ENCODE measurements around the gene ALPK3. TPM values are rescaled to one million over a fixed set of nuclear protein-coding genes. Genes with fewer than 3 reads are reported as not detected.

Gene ALPK3
- total and polyA plus RNA-seq, 5 donors from 2014 or later: 0.22 TPM; not detected in 4

DNA sequence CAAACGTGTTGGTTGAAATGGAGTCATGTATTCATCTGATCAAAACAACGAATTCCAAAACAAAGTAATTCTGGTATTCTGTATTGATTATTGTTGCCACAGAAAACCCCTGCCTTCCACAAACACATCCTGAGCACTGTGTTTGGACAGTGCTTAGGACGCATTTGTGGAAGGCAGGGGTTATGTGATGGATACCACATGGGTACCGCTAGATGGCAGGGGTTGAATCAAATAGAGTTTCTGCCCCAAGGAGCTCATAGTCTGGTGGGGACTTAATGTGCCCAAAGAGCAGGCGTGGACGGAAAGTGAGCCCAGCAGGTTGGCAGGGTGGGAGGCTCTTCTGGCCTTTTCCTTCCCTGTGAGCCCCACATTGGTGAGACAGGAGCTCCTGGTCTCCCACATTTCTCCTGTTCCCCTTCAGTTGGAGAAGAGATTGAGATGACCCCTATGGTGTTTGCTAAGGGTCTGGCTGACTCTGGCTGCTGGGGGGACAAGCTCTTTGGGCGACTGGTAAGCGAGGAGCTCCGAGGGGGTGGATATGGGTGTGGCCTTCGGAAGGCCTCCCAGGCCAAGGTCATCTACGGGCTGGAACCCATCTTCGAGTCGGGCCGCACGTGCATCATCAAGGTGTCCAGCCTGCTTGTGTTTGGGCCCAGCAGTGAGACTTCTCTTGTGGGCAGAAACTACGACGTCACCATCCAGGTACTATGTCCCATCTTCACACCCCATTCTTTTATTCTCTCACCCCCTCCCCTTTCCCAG lies 45.2 kb downstream of the ALPK3 start:
- H3K9me3 Mint-ChIP-seq: no peaks in the 10 kb centered on the region
- no peak for ATAC-seq (ENCODE audit: low read depth in 2 of 2)

DNA sequence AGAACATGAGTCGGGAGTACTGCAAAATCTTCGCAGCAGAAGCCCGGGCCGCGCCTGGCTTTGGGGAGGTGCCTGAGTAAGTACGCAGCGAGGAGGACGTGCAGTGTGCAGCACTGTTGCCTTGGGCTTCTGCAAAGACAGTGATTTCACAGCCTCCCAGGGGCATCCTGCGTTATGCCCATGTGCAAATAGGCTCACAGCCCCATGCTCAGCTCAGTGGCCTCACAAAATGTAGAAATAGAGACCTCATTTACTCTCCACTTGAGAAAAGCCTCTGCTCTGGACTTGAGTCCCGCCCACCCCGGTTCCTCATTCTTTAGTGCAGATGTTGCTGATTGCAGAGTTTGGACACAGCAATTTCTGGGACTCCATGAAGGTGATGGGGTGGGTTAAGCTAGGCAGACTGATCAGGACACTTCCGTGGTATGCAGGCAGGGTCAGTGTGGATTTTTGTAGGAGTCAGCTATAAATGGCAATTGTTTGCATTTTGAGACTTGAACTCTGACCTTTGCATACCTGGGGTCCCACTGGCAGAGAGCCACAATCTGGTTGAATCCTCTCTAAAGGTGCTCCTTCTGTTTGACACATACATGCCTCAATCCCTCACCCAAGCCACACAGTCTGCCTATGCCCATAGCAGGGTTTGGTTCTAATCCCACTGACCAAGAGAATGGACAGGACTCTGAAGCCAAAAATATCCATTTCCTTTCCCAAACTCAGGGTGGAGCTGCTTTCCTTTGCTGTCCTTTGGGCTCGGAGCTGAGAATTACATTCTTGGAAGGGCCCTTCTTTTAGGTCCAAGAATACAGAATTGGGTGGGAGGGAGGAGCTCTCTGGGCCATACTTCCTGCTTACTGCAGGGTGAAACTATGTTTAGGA lies 46.6 kb downstream of the ALPK3 start:
- no peaks in the 10 kb centered on the region for H3K36me3 Mint-ChIP-seq
- ATAC-seq (ENCODE audit: low read depth in 2 of 2): no peak

More for the DNA sequence above, 45.2 kb downstream of the ALPK3 start:
- H3K9me3 ChIP-seq (ENCODE audit: control insufficient read depth in 2 of 2, low read length in 2 of 2): no peaks in the 10 kb centered on the region
- H3K4me3 ChIP-seq (ENCODE audit: low read depth, low read length): no peak overlapping the region
- no peaks in the 10 kb centered on the region for H3K36me3 ChIP-seq (ENCODE audit: control insufficient read depth, insufficient read depth, low read length)
- H3K27ac Mint-ChIP-seq: no peak overlapping the region
- H3K27me3 ChIP-seq (ENCODE audit: control insufficient read depth, insufficient read depth, low read length): no peaks in the 10 kb centered on the region
- H3K4me3 Mint-ChIP-seq: peak overlapping the region in 1 of 4 donors; percentile 91
- DNase-seq: no peak
- no peaks in the 10 kb centered on the region for H3K4me1 Mint-ChIP-seq
- no peaks in the 10 kb centered on the region for H3K27me3 Mint-ChIP-seq
- H3K36me3 Mint-ChIP-seq: no peaks in the 10 kb centered on the region
- no peaks in the 10 kb centered on the region for H3K4me1 ChIP-seq (ENCODE audit: control insufficient read depth, insufficient read depth, low read length, poor library complexity, severe bottlenecking)
- no peak overlapping the region for H3K27ac ChIP-seq (ENCODE audit: insufficient read depth, low read length, poor library complexity, severe bottlenecking)

GRCh38 chr15:84864444-84864795 lies 47.3 kb downstream of the ALPK3 start:
- Histone ChIP-seq H3K9me3 (ENCODE audit: control insufficient read depth in 2 of 2, low read length in 2 of 2) (no peaks in the 10 kb centered on the region), H3K27me3 (ENCODE audit: control insufficient read depth, insufficient read depth, low read length) (no peaks in the 10 kb centered on the region), H3K36me3 (ENCODE audit: control insufficient read depth, insufficient read depth, low read length) (no peaks in the 10 kb centered on the region), H3K27ac (ENCODE audit: insufficient read depth, low read length, poor library complexity, severe bottlenecking) (no peak overlapping the region), H3K4me3 (ENCODE audit: low read depth, low read length) (no peak overlapping the region), H3K4me1 (ENCODE audit: control insufficient read depth, insufficient read depth, low read length, poor library complexity, severe bottlenecking) (no peaks in the 10 kb centered on the region)
- H3K27ac Mint-ChIP-seq: no peak overlapping the region
- ATAC-seq (ENCODE audit: low read depth in 2 of 2) (no peak), DNase-seq (no peak)
- no peak overlapping the region for H3K4me3 Mint-ChIP-seq
- no peaks in the 10 kb centered on the region for H3K9me3 Mint-ChIP-seq
- no peaks in the 10 kb centered on the region for H3K4me1 Mint-ChIP-seq
- H3K27me3 Mint-ChIP-seq: no peaks in the 10 kb centered on the region
- H3K36me3 Mint-ChIP-seq: no peaks in the 10 kb centered on the region

More for the DNA sequence above, 46.6 kb downstream of the ALPK3 start:
- Mint-ChIP-seq H3K4me1 (no peaks in the 10 kb centered on the region), H3K27me3 (no peaks in the 10 kb centered on the region), H3K4me3 (no peak overlapping the region), H3K27ac (no peak overlapping the region), H3K9me3 (no peaks in the 10 kb centered on the region)
- Histone ChIP-seq H3K4me3 (ENCODE audit: low read depth, low read length) (no peak overlapping the region), H3K9me3 (ENCODE audit: control insufficient read depth in 2 of 2, low read length in 2 of 2) (no peaks in the 10 kb centered on the region), H3K27me3 (ENCODE audit: control insufficient read depth, insufficient read depth, low read length) (no peaks in the 10 kb centered on the region), H3K4me1 (ENCODE audit: control insufficient read depth, insufficient read depth, low read length, poor library complexity, severe bottlenecking) (no peaks in the 10 kb centered on the region), H3K36me3 (ENCODE audit: control insufficient read depth, insufficient read depth, low read length) (no peaks in the 10 kb centered on the region), H3K27ac (ENCODE audit: insufficient read depth, low read length, poor library complexity, severe bottlenecking) (no peak overlapping the region)
- DNase-seq: no peak

- no peaks in the 10 kb centered on the region for H3K36me3 ChIP-seq (ENCODE audit: control insufficient read depth, insufficient read depth, low read length)
- DNase-seq (no peak), ATAC-seq (ENCODE audit: low read depth in 2 of 2) (no peak)
- H3K4me3 Mint-ChIP-seq: no peak overlapping the region
- H3K9me3 Mint-ChIP-seq: no peaks in the 10 kb centered on the region
- H3K27ac ChIP-seq (ENCODE audit: insufficient read depth, low read length, poor library complexity, severe bottlenecking): no peak overlapping the region
- no peak overlapping the region for H3K4me3 ChIP-seq (ENCODE audit: low read depth, low read length)
- H3K27me3 ChIP-seq (ENCODE audit: control insufficient read depth, insufficient read depth, low read length): no peaks in the 10 kb centered on the region
- H3K27ac Mint-ChIP-seq: peak overlapping the region in 1 of 3 donors; percentile 83
- no peaks in the 10 kb centered on the region for H3K36me3 Mint-ChIP-seq
- no peaks in the 10 kb centered on the region for H3K4me1 Mint-ChIP-seq
- no peaks in the 10 kb centered on the region for H3K9me3 ChIP-seq (ENCODE audit: control insufficient read depth in 2 of 2, low read length in 2 of 2)
- no peaks in the 10 kb centered on the region for H3K4me1 ChIP-seq (ENCODE audit: control insufficient read depth, insufficient read depth, low read length, poor library complexity, severe bottlenecking)
- peaks cover 3% of the 10 kb centered on the region for H3K27me3 Mint-ChIP-seq
These were observed 48.0 kb downstream of the ALPK3 start for GRCh38 chr15:84865074-84865569.

DNA sequence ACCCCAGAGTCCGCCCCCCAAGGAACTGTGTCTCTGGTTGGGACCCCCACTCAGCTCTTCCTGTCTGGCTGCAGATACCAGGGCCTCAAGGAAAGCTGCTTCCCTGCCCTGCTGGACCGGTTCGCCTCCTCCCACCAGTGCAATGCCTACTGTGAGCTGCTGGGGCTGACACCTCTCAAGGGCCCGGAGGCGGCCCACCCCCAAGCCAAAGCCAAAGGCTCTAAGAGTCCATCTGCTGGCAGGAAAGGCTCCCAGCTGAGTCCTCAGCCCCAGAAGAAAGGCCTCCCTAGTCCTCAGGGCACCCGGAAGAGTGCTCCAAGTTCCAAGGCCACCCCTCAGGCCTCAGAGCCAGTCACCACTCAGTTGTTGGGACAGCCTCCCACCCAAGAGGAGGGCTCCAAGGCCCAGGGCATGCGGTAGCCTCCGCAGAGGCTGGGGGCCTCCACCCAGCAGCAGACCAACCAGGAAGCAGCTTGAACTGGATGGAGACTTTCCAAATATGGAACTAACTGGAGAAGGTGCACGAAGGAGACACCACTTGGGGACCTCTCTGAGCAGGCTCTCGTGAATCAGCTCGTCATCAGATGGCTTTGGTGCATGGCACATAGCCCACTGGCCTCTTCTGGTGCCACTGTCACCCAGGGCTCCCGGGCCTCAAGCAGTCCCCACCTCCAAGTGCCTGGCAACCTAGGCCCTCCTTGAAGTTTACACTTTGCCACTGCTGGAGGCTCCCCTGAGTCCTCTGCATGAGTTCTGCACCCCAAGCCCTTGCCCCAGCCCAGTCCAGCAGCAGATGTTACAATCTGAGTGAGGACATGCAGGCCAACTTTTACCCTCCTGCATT lies 51.1 kb downstream of the ALPK3 start:
- Histone ChIP-seq H3K4me3 (ENCODE audit: low read depth, low read length) (no peak overlapping the region), H3K27ac (ENCODE audit: insufficient read depth, low read length, poor library complexity, severe bottlenecking) (no peak overlapping the region), H3K4me1 (ENCODE audit: control insufficient read depth, insufficient read depth, low read length, poor library complexity, severe bottlenecking) (no peaks in the 10 kb centered on the region), H3K36me3 (ENCODE audit: control insufficient read depth, insufficient read depth, low read length) (no peaks in the 10 kb centered on the region), H3K9me3 (ENCODE audit: control insufficient read depth in 2 of 2, low read length in 2 of 2) (no peaks in the 10 kb centered on the region), H3K27me3 (ENCODE audit: control insufficient read depth, insufficient read depth, low read length) (no peaks in the 10 kb centered on the region)
- Mint-ChIP-seq H3K4me3 (no peak overlapping the region), H3K36me3 (no peaks in the 10 kb centered on the region), H3K27me3 (peaks cover 10% of the 10 kb centered on the region), H3K4me1 (no peaks in the 10 kb centered on the region), H3K27ac (peak overlapping the region in 1 of 3 donors; percentile 26), H3K9me3 (no peaks in the 10 kb centered on the region)
- DNase-seq: no peak
- no peak for ATAC-seq (ENCODE audit: low read depth in 2 of 2)

- H3K27me3 ChIP-seq (ENCODE audit: control insufficient read depth, insufficient read depth, low read length): no peaks in the 10 kb centered on the region
- DNase-seq (no peak), ATAC-seq (ENCODE audit: low read depth in 2 of 2) (no peak)
- Mint-ChIP-seq H3K4me1 (no peaks in the 10 kb centered on the region), H3K4me3 (no peak overlapping the region), H3K36me3 (no peaks in the 10 kb centered on the region), H3K9me3 (no peaks in the 10 kb centered on the region), H3K27me3 (peaks cover 17% of the 10 kb centered on the region), H3K27ac (no peak overlapping the region)
- H3K27ac ChIP-seq (ENCODE audit: insufficient read depth, low read length, poor library complexity, severe bottlenecking): no peak overlapping the region
- H3K4me1 ChIP-seq (ENCODE audit: control insufficient read depth, insufficient read depth, low read length, poor library complexity, severe bottlenecking): no peaks in the 10 kb centered on the region
- H3K9me3 ChIP-seq (ENCODE audit: control insufficient read depth in 2 of 2, low read length in 2 of 2): no peaks in the 10 kb centered on the region
- H3K4me3 ChIP-seq (ENCODE audit: low read depth, low read length): no peak overlapping the region
- no peaks in the 10 kb centered on the region for H3K36me3 ChIP-seq (ENCODE audit: control insufficient read depth, insufficient read depth, low read length)
These were observed 52.4 kb downstream of the ALPK3 start for GRCh38 chr15:84869510-84869909.

- no peaks in the 10 kb centered on the region for H3K27me3 ChIP-seq (ENCODE audit: control insufficient read depth, insufficient read depth, low read length)
- no peaks in the 10 kb centered on the region for H3K36me3 ChIP-seq (ENCODE audit: control insufficient read depth, insufficient read depth, low read length)
- no peaks in the 10 kb centered on the region for H3K4me1 ChIP-seq (ENCODE audit: control insufficient read depth, insufficient read depth, low read length, poor library complexity, severe bottlenecking)
- no peak overlapping the region for H3K27ac ChIP-seq (ENCODE audit: insufficient read depth, low read length, poor library complexity, severe bottlenecking)
- no peaks in the 10 kb centered on the region for H3K9me3 Mint-ChIP-seq
- no peak overlapping the region for H3K4me3 ChIP-seq (ENCODE audit: low read depth, low read length)
- H3K4me3 Mint-ChIP-seq: no peak overlapping the region
- ATAC-seq (ENCODE audit: low read depth in 2 of 2): no peak
- no peak for DNase-seq
- H3K27me3 Mint-ChIP-seq: peaks cover 17% of the 10 kb centered on the region
- no peaks in the 10 kb centered on the region for H3K9me3 ChIP-seq (ENCODE audit: control insufficient read depth in 2 of 2, low read length in 2 of 2)
- H3K4me1 Mint-ChIP-seq: no peaks in the 10 kb centered on the region
- no peak overlapping the region for H3K27ac Mint-ChIP-seq
- H3K36me3 Mint-ChIP-seq: no peaks in the 10 kb centered on the region
These were observed 54.4 kb downstream of the ALPK3 start for GRCh38 chr15:84871428-84871985.

All from CD4-positive, CD25-positive, alpha-beta regulatory T cell (primary cell).